ENCODE results near the gene BORCS5.

GRCh38 chr12:12327802-12328201 lies 29.1 kb upstream of the BORCS5 start:
- TF ChIP-seq CTCF (IDR thresholded peaks at IDR 0.05) = peak in 6 of 7 experiments; percentile 61 to 81 (median 78)
- TF ChIP-seq POLR2A (IDR thresholded peaks at IDR 0.05) = no peak

All from body of pancreas (tissue), 4 donors.